ENCODE measurements around the gene TFDP2. TPM values are rescaled to one million over a fixed set of nuclear protein-coding genes. Genes with fewer than 3 reads are reported as not detected.
A peak's percentile ranks its signal among the peaks of the same experiment; 100 is the strongest.

TFDP2 gene
- total RNA-seq, 3 donors from 2014 or later, result 17.6 to 22.0 (median 20.3) TPM

- ATAC-seq, result no peak
- H3K27me3 Mint-ChIP-seq (ENCODE audit: low read depth), result no peaks in the 10 kb centered on the region
- H3K36me3 Mint-ChIP-seq (ENCODE audit: insufficient read depth), result peaks cover 5% of the 10 kb centered on the region
- H3K4me3 Mint-ChIP-seq, result no peak overlapping the region
- no peaks in the 10 kb centered on the region for H3K4me1 Mint-ChIP-seq (ENCODE audit: low read depth)
- DNase-seq, result no peak
- H3K9me3 Mint-ChIP-seq, result no peaks in the 10 kb centered on the region
Observed at GRCh38 chr3:142072816-142073215, 76.5 kb downstream of the TFDP2 start.

- Mint-ChIP-seq H3K4me3 (no peak overlapping the region), H3K4me1 (ENCODE audit: low read depth) (no peaks in the 10 kb centered on the region), H3K27me3 (ENCODE audit: low read depth) (no peaks in the 10 kb centered on the region), H3K36me3 (ENCODE audit: insufficient read depth) (peaks cover 4% of the 10 kb centered on the region), H3K9me3 (no peaks in the 10 kb centered on the region)
- DNase-seq (no peak), ATAC-seq (no peak)
Observed at GRCh38 chr3:142065932-142066331, 83.4 kb downstream of the TFDP2 start.

GRCh38 chr3:142065344-142065743 lies 84.0 kb downstream of the TFDP2 start:
- no peaks in the 10 kb centered on the region for H3K4me1 Mint-ChIP-seq (ENCODE audit: low read depth)
- no peak overlapping the region for H3K4me3 Mint-ChIP-seq
- no peak for ATAC-seq
- H3K27me3 Mint-ChIP-seq (ENCODE audit: low read depth), result no peaks in the 10 kb centered on the region
- no peaks in the 10 kb centered on the region for H3K9me3 Mint-ChIP-seq
- peaks cover 3% of the 10 kb centered on the region for H3K36me3 Mint-ChIP-seq (ENCODE audit: insufficient read depth)
- DNase-seq, result no peak

- no peak for DNase-seq
- Mint-ChIP-seq H3K9me3 (no peaks in the 10 kb centered on the region), H3K36me3 (ENCODE audit: insufficient read depth) (peaks cover 3% of the 10 kb centered on the region), H3K4me1 (ENCODE audit: low read depth) (no peaks in the 10 kb centered on the region), H3K4me3 (no peak overlapping the region), H3K27me3 (ENCODE audit: low read depth) (no peaks in the 10 kb centered on the region)
- no peak for ATAC-seq
Observed at GRCh38 chr3:142064454-142064853, 84.9 kb downstream of the TFDP2 start.

GRCh38 chr3:142057331-142057725 lies 92.0 kb downstream of the TFDP2 start:
- H3K4me1 Mint-ChIP-seq (ENCODE audit: low read depth), result peaks cover 3% of the 10 kb centered on the region
- ATAC-seq (no peak), DNase-seq (no peak)
- H3K9me3 Mint-ChIP-seq, result no peaks in the 10 kb centered on the region
- H3K36me3 Mint-ChIP-seq (ENCODE audit: insufficient read depth), result peaks cover 6% of the 10 kb centered on the region
- H3K4me3 Mint-ChIP-seq, result no peak overlapping the region
- no peaks in the 10 kb centered on the region for H3K27me3 Mint-ChIP-seq (ENCODE audit: low read depth)

- peaks cover 6% of the 10 kb centered on the region for H3K36me3 Mint-ChIP-seq (ENCODE audit: insufficient read depth)
- no peaks in the 10 kb centered on the region for H3K9me3 Mint-ChIP-seq
- H3K27me3 Mint-ChIP-seq (ENCODE audit: low read depth), result no peaks in the 10 kb centered on the region
- H3K4me1 Mint-ChIP-seq (ENCODE audit: low read depth), result peaks cover 3% of the 10 kb centered on the region
- no peak overlapping the region for H3K4me3 Mint-ChIP-seq
- no peak for ATAC-seq
- DNase-seq, result no peak
Observed at GRCh38 chr3:142056656-142057330, 92.6 kb downstream of the TFDP2 start.

GRCh38 chr3:142053835-142054234 lies 95.5 kb downstream of the TFDP2 start:
- Mint-ChIP-seq H3K9me3 (no peaks in the 10 kb centered on the region), H3K36me3 (ENCODE audit: insufficient read depth) (peaks cover 9% of the 10 kb centered on the region), H3K4me3 (no peak overlapping the region), H3K27me3 (ENCODE audit: low read depth) (no peaks in the 10 kb centered on the region), H3K4me1 (ENCODE audit: low read depth) (peaks cover 3% of the 10 kb centered on the region)
- ATAC-seq (no peak), DNase-seq (no peak)

GRCh38 chr3:142053244-142053643 lies 96.1 kb downstream of the TFDP2 start:
- Mint-ChIP-seq H3K4me1 (ENCODE audit: low read depth) (peaks cover 3% of the 10 kb centered on the region), H3K36me3 (ENCODE audit: insufficient read depth) (peaks cover 11% of the 10 kb centered on the region), H3K27me3 (ENCODE audit: low read depth) (no peaks in the 10 kb centered on the region), H3K4me3 (no peak overlapping the region), H3K9me3 (no peaks in the 10 kb centered on the region)
- ATAC-seq (no peak), DNase-seq (no peak)

- Mint-ChIP-seq H3K4me1 (ENCODE audit: low read depth) (peaks cover 3% of the 10 kb centered on the region), H3K9me3 (no peaks in the 10 kb centered on the region), H3K4me3 (no peak overlapping the region), H3K27me3 (ENCODE audit: low read depth) (no peaks in the 10 kb centered on the region), H3K36me3 (ENCODE audit: insufficient read depth) (peaks cover 11% of the 10 kb centered on the region)
- ATAC-seq (no peak), DNase-seq (no peak)
Observed at GRCh38 chr3:142051351-142051750, 98.0 kb downstream of the TFDP2 start.

- H3K27me3 Mint-ChIP-seq (ENCODE audit: low read depth), result no peaks in the 10 kb centered on the region
- no peaks in the 10 kb centered on the region for H3K4me1 Mint-ChIP-seq (ENCODE audit: low read depth)
- ATAC-seq (no peak), DNase-seq (no peak)
- H3K36me3 Mint-ChIP-seq (ENCODE audit: insufficient read depth), result peaks cover 9% of the 10 kb centered on the region
- H3K9me3 Mint-ChIP-seq, result no peaks in the 10 kb centered on the region
- no peak overlapping the region for H3K4me3 Mint-ChIP-seq
Observed at GRCh38 chr3:142047021-142047369, 102.3 kb downstream of the TFDP2 start.

- no peak for ATAC-seq
- Mint-ChIP-seq H3K4me3 (no peak overlapping the region), H3K9me3 (no peaks in the 10 kb centered on the region), H3K27me3 (ENCODE audit: low read depth) (no peaks in the 10 kb centered on the region), H3K4me1 (ENCODE audit: low read depth) (no peaks in the 10 kb centered on the region), H3K36me3 (ENCODE audit: insufficient read depth) (peaks cover 9% of the 10 kb centered on the region)
- no peak for DNase-seq
Observed at GRCh38 chr3:142046320-142047020, 102.9 kb downstream of the TFDP2 start.

GRCh38 chr3:142040941-142041491 lies 108.3 kb downstream of the TFDP2 start:
- Mint-ChIP-seq H3K4me3 (no peak overlapping the region), H3K4me1 (ENCODE audit: low read depth) (no peaks in the 10 kb centered on the region), H3K9me3 (no peaks in the 10 kb centered on the region), H3K27me3 (ENCODE audit: low read depth) (no peaks in the 10 kb centered on the region), H3K36me3 (ENCODE audit: insufficient read depth) (peaks cover 5% of the 10 kb centered on the region)
- ATAC-seq (no peak), DNase-seq (no peak)

- Mint-ChIP-seq H3K36me3 (ENCODE audit: insufficient read depth) (no peaks in the 10 kb centered on the region), H3K27me3 (ENCODE audit: low read depth) (no peaks in the 10 kb centered on the region), H3K9me3 (no peaks in the 10 kb centered on the region), H3K4me1 (ENCODE audit: low read depth) (no peaks in the 10 kb centered on the region), H3K4me3 (no peak overlapping the region)
- DNase-seq, result no peak
- peak; percentile 56 to 57 for ATAC-seq
Observed at GRCh38 chr3:142035308-142035922, 113.9 kb downstream of the TFDP2 start.

GRCh38 chr3:142033292-142033691 lies 116.1 kb downstream of the TFDP2 start:
- no peaks in the 10 kb centered on the region for H3K9me3 Mint-ChIP-seq
- H3K4me3 Mint-ChIP-seq, result no peak overlapping the region
- no peak for ATAC-seq
- no peaks in the 10 kb centered on the region for H3K36me3 Mint-ChIP-seq (ENCODE audit: insufficient read depth)
- peaks cover 8% of the 10 kb centered on the region for H3K4me1 Mint-ChIP-seq (ENCODE audit: low read depth)
- DNase-seq, result no peak
- H3K27me3 Mint-ChIP-seq (ENCODE audit: low read depth), result no peaks in the 10 kb centered on the region

- no peak for ATAC-seq
- no peaks in the 10 kb centered on the region for H3K27me3 Mint-ChIP-seq (ENCODE audit: low read depth)
- H3K9me3 Mint-ChIP-seq, result no peaks in the 10 kb centered on the region
Observed at GRCh38 chr3:142031575-142031974, 117.8 kb downstream of the TFDP2 start.

More at GRCh38 chr3:142031575-142031974, 117.8 kb downstream of the TFDP2 start:
- H3K4me1 Mint-ChIP-seq (ENCODE audit: low read depth), result peaks cover 18% of the 10 kb centered on the region
- H3K4me3 Mint-ChIP-seq, result no peak overlapping the region
- no peak for DNase-seq
- no peaks in the 10 kb centered on the region for H3K36me3 Mint-ChIP-seq (ENCODE audit: insufficient read depth)

Data from activated T-cell treated with anti-CD3 and anti-CD28 coated beads, Interleukin-2, amount 50 U/mL, for 4 hours (primary cell).